K562 treated with DMSO at 1 percent for 48 hours (cell line): ENCODE results near the gene TEDC2. TPM values are rescaled to one million over a fixed set of nuclear protein-coding genes. Genes with fewer than 3 reads are reported as not detected.

Source experiments
- total RNA-seq: library from RNA; unstranded; fragments of 300-600 nt; gene quantifications from 2 replicates; pipeline ENCODE4 v1.2.3, GENCODE V29; 2022; ENCODE audit warnings: low replicate concordance; ENCODE audit errors: extremely low read depth

TEDC2 gene
- total RNA-seq = not detected in 2 replicates

GRCh38 chr16:2459647-2460390, at the start of gene TEDC2:
Gene TEDC2 (plus strand): TSS chr16:2460109. CDS start chr16:2460145, 36 bp downstream.

GRCh38 chr16:2429034-2429770, 30.7 kb upstream of the TEDC2 start, which contains the start of gene CCNF:
Gene CCNF (plus strand): TSS chr16:2429447. CDS start chr16:2429482, 35 bp downstream.

GRCh38 chr16:2471016-2471652, 11.2 kb downstream of the TEDC2 start, which contains the start of gene NTN3:
Gene NTN3 (plus strand): TSS chr16:2471297. CDS start chr16:2471702, 405 bp downstream.

GRCh38 chr16:2474877-2475412, 15.0 kb downstream of the TEDC2 start, which contains the start of gene TBC1D24:
Gene TBC1D24 (plus strand): TSS chr16:2475127. CDS start chr16:2496149, 21,022 bp downstream.

DNA sequence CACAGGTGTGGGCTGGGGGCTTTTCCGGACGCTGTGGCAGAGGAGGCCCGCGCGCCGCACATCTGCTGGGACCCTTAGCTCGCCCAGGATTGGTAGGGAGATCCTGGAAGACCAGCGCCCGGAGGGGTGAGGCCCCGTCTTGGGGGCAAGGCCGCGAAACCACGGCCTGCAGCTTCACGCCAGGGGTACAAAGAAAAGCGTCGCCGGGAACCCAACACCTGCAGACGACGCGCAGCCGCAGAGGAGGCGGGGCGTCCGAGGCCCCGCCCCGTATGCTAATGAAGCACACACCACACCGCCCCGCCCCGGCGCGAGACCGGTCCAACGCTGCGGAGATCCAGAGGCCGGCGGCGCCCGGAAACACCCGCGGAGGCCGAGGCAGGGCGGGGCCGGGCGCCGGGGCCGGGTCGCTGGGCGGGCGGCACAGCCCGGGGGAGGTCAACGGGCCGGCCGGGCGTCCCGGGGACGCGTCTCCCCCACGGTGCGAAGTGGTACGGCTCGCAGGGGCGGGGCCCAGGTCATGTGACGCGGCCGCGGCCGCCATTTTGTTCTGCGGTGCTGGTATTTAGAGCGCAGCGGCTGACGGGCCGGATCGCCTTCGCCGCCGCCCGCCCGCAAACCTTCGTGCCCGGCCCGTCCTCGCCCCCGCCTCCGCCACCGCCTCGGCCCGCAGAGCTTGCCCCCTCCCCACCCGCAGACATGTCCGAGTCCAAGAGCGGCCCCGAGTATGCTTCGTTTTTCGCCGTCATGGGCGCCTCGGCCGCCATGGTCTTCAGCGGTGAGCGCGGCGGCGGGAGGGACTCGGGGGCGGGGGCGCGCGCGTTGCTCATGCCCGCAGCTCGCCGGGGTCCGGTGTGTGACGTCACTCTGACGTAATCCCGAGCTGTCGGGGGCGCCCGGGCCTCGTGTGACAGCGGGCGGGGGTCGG, 53.8 kb downstream of the TEDC2 start, which contains the start of gene ATP6V0C:
TSS of gene ATP6V0C (plus strand) at position 548 of the 928 bp plus-strand sequence. CDS start at position 700, 152 bp downstream.

Other genes starting within 250 kb of the TEDC2 start
- not detected in 2 replicates for gene BRICD5, start 249.2 kb upstream of the TEDC2 start, total RNA-seq
- not detected in 2 replicates for gene PGP, start 245.3 kb upstream of the TEDC2 start, total RNA-seq
- not detected in 2 replicates for gene E4F1, start 236.5 kb upstream of the TEDC2 start, total RNA-seq
- not detected in 2 replicates for gene DNASE1L2, start 223.7 kb upstream of the TEDC2 start, total RNA-seq
- 674 TPM in 1 of 2 replicates, not detected in the other for gene ECI1, start 208.5 kb upstream of the TEDC2 start, total RNA-seq
- gene RNPS1, start 192.0 kb upstream of the TEDC2 start, total RNA-seq = not detected in 2 replicates
- not detected in 2 replicates for gene ABCA3, start 119.4 kb upstream of the TEDC2 start, total RNA-seq
- gene CCNF, start 30.7 kb upstream of the TEDC2 start, total RNA-seq = not detected in 2 replicates
- not detected in 2 replicates for gene NTN3, start 11.2 kb downstream of the TEDC2 start, total RNA-seq
- not detected in 2 replicates for gene TBC1D24, start 15.0 kb downstream of the TEDC2 start, total RNA-seq
- not detected in 2 replicates for gene ATP6V0C, start 53.8 kb downstream of the TEDC2 start, total RNA-seq
- gene AMDHD2, start 60.3 kb downstream of the TEDC2 start, total RNA-seq = not detected in 2 replicates
- gene CEMP1, start 71.3 kb downstream of the TEDC2 start, total RNA-seq = not detected in 2 replicates
- not detected in 2 replicates for gene PDPK1, start 77.9 kb downstream of the TEDC2 start, total RNA-seq
- not detected in 2 replicates for gene KCTD5, start 222.4 kb downstream of the TEDC2 start, total RNA-seq